HEK293 (cell line): ENCODE data around the gene RAMP1.

Source experiments
- MYNN ChIP-seq: fragments of 450-650 bp; formaldehyde crosslinking; IDR thresholded peaks from 2 replicates; pipeline ENCODE4 v1.5.1; 2016; ENCODE audit warnings: missing biosample characterization, missing genetic modification characterization, borderline replicate concordance
- PRDM1 ChIP-seq: fragments of 450-650 bp; formaldehyde crosslinking; IDR thresholded peaks from 2 replicates; pipeline ENCODE4; 2016; ENCODE audit warnings: missing biosample characterization, missing genetic modification characterization
- ZNF175 ChIP-seq: fragments of 450-650 bp; formaldehyde crosslinking; IDR thresholded peaks from 2 replicates; pipeline ENCODE4 v1.5.1; 2016; ENCODE audit warnings: missing biosample characterization, missing genetic modification characterization
- TF ChIP-seq, protein P1 (sequence below): fragments of 450-650 bp; formaldehyde crosslinking; IDR thresholded peaks from 2 replicates; pipeline ENCODE4 v1.5.1; 2016; ENCODE audit warnings: missing biosample characterization, missing genetic modification characterization
- TF ChIP-seq, protein P2 (sequence below): fragments of 450-650 bp; formaldehyde crosslinking; optimal IDR thresholded peaks from 2 replicates; pipeline ENCODE3; 2016; ENCODE audit warnings: missing biosample characterization, mild to moderate bottlenecking, missing genetic modification characterization

DNA sequence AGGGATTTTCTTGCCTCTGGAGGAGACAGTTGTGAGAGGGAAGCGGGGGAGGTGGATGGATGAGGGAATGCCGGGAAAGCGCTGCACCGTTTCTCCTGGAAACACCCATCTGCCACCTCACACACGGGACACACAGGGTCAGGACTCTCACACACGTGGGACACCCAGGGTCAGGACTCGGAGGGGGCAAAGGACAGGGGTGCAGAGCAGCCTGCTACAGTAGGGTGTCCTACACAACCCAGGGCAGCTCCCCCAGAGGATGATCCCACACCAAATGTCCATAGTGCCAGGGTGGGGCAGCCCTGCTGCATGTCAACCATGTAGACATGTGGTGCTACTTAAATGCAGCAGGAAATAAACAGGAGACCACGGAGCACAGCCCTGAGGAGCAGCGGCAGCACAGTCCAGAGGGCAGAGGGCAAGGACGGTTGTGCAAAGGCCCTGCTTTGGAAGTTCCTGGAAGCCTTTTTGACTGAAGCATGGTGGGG lies 5.1 kb downstream of the RAMP1 start:
- TF ChIP-seq, protein P1, sequence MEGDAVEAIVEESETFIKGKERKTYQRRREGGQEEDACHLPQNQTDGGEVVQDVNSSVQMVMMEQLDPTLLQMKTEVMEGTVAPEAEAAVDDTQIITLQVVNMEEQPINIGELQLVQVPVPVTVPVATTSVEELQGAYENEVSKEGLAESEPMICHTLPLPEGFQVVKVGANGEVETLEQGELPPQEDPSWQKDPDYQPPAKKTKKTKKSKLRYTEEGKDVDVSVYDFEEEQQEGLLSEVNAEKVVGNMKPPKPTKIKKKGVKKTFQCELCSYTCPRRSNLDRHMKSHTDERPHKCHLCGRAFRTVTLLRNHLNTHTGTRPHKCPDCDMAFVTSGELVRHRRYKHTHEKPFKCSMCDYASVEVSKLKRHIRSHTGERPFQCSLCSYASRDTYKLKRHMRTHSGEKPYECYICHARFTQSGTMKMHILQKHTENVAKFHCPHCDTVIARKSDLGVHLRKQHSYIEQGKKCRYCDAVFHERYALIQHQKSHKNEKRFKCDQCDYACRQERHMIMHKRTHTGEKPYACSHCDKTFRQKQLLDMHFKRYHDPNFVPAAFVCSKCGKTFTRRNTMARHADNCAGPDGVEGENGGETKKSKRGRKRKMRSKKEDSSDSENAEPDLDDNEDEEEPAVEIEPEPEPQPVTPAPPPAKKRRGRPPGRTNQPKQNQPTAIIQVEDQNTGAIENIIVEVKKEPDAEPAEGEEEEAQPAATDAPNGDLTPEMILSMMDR = no peak
- TF ChIP-seq MYNN (tag by site-specific recombination) (no peak), ZNF175 (tag by site-specific recombination) (no peak), PRDM1 (tag by site-specific recombination) (no peak)
- TF ChIP-seq, protein P2, sequence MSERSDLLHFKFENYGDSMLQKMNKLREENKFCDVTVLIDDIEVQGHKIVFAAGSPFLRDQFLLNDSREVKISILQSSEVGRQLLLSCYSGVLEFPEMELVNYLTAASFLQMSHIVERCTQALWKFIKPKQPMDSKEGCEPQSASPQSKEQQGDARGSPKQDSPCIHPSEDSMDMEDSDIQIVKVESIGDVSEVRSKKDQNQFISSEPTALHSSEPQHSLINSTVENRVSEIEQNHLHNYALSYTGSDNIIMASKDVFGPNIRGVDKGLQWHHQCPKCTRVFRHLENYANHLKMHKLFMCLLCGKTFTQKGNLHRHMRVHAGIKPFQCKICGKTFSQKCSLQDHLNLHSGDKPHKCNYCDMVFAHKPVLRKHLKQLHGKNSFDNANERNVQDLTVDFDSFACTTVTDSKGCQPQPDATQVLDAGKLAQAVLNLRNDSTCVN (tag by site-specific recombination) = no peak
